Keratinocyte (primary cell): Measurements from ENCODE around the gene PIK3CA. TPM values are rescaled to one million over a fixed set of nuclear protein-coding genes. Genes with fewer than 3 reads are reported as not detected.
A peak's percentile ranks its signal among the peaks of the same experiment; 100 is the strongest.
"Not testable (repeated sequence)": the region's sequence is repeated elsewhere in the genome, so short reads cannot be mapped to it uniquely, and the experiment has no call there.

Experiments used
- DNase-seq: peaks from one replicate; pipeline ENCODE4 v3.0.0-alpha.2; 2011; ENCODE audit warnings: low read depth, missing footprints, low spot score
- FAIRE-seq: peaks from 2 replicates; lab custom pipeline; 2011; peaks lifted over from hg19 to GRCh38; lab: Jason Lieb, UNC
- H2AFZ ChIP-seq: 2 replicates; pipeline ENCODE4 v1.6.0; 2012; ENCODE audit warnings: low read length, control low read depth, inconsistent platforms; ENCODE audit not compliant: control insufficient read depth
- H3K27ac ChIP-seq: 2 replicates; pipeline ENCODE4 v1.5.1; 2011; ENCODE audit warnings: low read length; ENCODE audit not compliant: control insufficient read depth, insufficient read depth
- H3K27me3 ChIP-seq: 3 replicates; pipeline ENCODE4 v1.6.0; 2011; ENCODE audit warnings: low read length; ENCODE audit not compliant: control insufficient read depth, insufficient read depth; ENCODE audit errors: extremely low read depth
- H3K36me3 ChIP-seq, 2 experiments: 2 replicates in 1 of 2; 3 replicates in 1 of 2; pipeline ENCODE4 v1.5.1; 2011; ENCODE audit warnings: low read length in 2 of 2, mild to moderate bottlenecking in 1 of 2; ENCODE audit not compliant: control insufficient read depth in 2 of 2, insufficient read depth in 2 of 2; ENCODE audit errors: extremely low read depth in 1 of 2
- H3K4me1 ChIP-seq: 3 replicates; pipeline ENCODE4 v1.5.1; 2011; ENCODE audit warnings: low read length; ENCODE audit not compliant: control insufficient read depth, insufficient read depth; ENCODE audit errors: extremely low read depth
- H3K4me2 ChIP-seq: 3 replicates; pipeline ENCODE4 v1.6.0; 2011; ENCODE audit warnings: low read depth, low read length; ENCODE audit not compliant: control insufficient read depth, insufficient read depth; ENCODE audit errors: extremely low read depth
- H3K4me3 ChIP-seq, 3 experiments: fragments of 200-600 bp in 1 of 3; sonication (generic) in 1 of 3; 2 replicates in 2 of 3; 3 replicates in 1 of 3; pipeline ENCODE4 v1.5.1; 2011 to 2016; ENCODE audit warnings: low read length in 3 of 3, mild to moderate bottlenecking in 3 of 3, control low read depth in 2 of 3, inconsistent platforms in 1 of 3, low read depth in 1 of 3, mixed read lengths in 1 of 3, mixed run types in 1 of 3, moderate library complexity in 1 of 3; ENCODE audit not compliant: control insufficient read depth in 2 of 3, insufficient read depth in 2 of 3; ENCODE audit errors: extremely low read depth in 1 of 3
- H3K79me2 ChIP-seq: 2 replicates; pipeline ENCODE4 v1.6.0; 2012; ENCODE audit warnings: low read length; ENCODE audit not compliant: control insufficient read depth, insufficient read depth
- H3K9ac ChIP-seq: 3 replicates; pipeline ENCODE4 v1.6.0; 2011; ENCODE audit warnings: low read length; ENCODE audit not compliant: control insufficient read depth, insufficient read depth; ENCODE audit errors: extremely low read depth
- H3K9me1 ChIP-seq: 3 replicates; pipeline ENCODE4 v1.6.0; 2011; ENCODE audit warnings: low read length; ENCODE audit not compliant: control insufficient read depth, insufficient read depth; ENCODE audit errors: extremely low read depth
- H3K9me3 ChIP-seq: 2 replicates; pipeline ENCODE4 v1.5.1; 2012; ENCODE audit warnings: low read depth, low read length; ENCODE audit not compliant: control insufficient read depth
- H4K20me1 ChIP-seq: 3 replicates; pipeline ENCODE4 v1.6.0; 2011; ENCODE audit warnings: low read length; ENCODE audit not compliant: control insufficient read depth, insufficient read depth; ENCODE audit errors: extremely low read depth
- CTCF ChIP-seq, 3 experiments: IDR thresholded peaks in 1 of 3; conservative IDR thresholded peaks in 1 of 3; optimal IDR thresholded peaks in 1 of 3; 2 replicates in 2 of 3; 3 replicates in 1 of 3; pipeline versions ENCODE3 to v1.5.1; 2011; ENCODE audit warnings: low read length in 3 of 3, mild to moderate bottlenecking in 3 of 3, moderate library complexity in 2 of 3, control low read depth in 1 of 3, inconsistent platforms in 1 of 3; ENCODE audit not compliant: insufficient read depth in 2 of 3; ENCODE audit errors: extremely low read depth in 1 of 3
- EZH2 ChIP-seq: IDR thresholded peaks from one replicate; pipeline ENCODE4 v1.6.1; 2012; ENCODE audit warnings: inconsistent platforms, mild to moderate bottlenecking, low read length, moderate library complexity
- dilution Hi-C: fragments of 300-500 bp; cut with MboI; formaldehyde crosslinking; loops from one replicate; pipeline ENCODE4 v1.7.0; 2020; ENCODE audit warnings: low sequenced_read_pairs; ENCODE audit not compliant: extremely low pct_ligation_motif_present
- polyA plus RNA-seq, 5 experiments: library from polyadenylated mRNA; depleted of rRNA in 3 of 5; stranded (reverse) in 3 of 5; stranded (forward) in 1 of 5; unstranded in 1 of 5; fragments of >200 nt; gene quantifications; 1 replicate in 1 of 5; 2 replicates in 3 of 5; 3 replicates in 1 of 5; pipeline versions ENCODE4 v1.2.1 to v1.2.3, GENCODE V29; 2011 to 2012; ENCODE audit warnings: missing spikeins in 2 of 5, low read depth in 1 of 5, low replicate concordance in 1 of 5

PIK3CA gene
- polyA plus RNA-seq, 1 donor (not counting 4 experiments of a cell fraction or from before 2014, with no cell fraction given): 12.0 TPM

GRCh38 chr3:179272385-179272784, 124.2 kb downstream of the PIK3CA start:
- no peaks in the 10 kb centered on the region for H4K20me1 ChIP-seq
- no peak overlapping the region for H3K4me3 ChIP-seq
- no peaks in the 10 kb centered on the region for H3K36me3 ChIP-seq
- no peaks in the 10 kb centered on the region for H3K27me3 ChIP-seq
- H2AFZ ChIP-seq: no peak overlapping the region
- no peak overlapping the region for H3K27ac ChIP-seq
- no peak for FAIRE-seq
- TF ChIP-seq EZH2: no peak
- peak in 2 of 3 experiments; percentile 7 to 46 for TF ChIP-seq CTCF (optimal IDR thresholded peaks at IDR 0.05 in 1 of 3, IDR thresholded peaks at IDR 0.05 in 1 of 3, conservative IDR thresholded peaks at IDR 0.05 in 1 of 3; ENCODE audit: extremely low read depth in 1 of 3, insufficient read depth in 2 of 3, low read length in 3 of 3)
- H3K79me2 ChIP-seq: no peaks in the 10 kb centered on the region
- no peaks in the 10 kb centered on the region for H3K9me3 ChIP-seq
- dilution Hi-C loops: no loop called here
- DNase-seq: no peak
- H3K4me2 ChIP-seq: no peak overlapping the region
- H3K9ac ChIP-seq: no peak overlapping the region
- H3K9me1 ChIP-seq: no peaks in the 10 kb centered on the region
- H3K4me1 ChIP-seq: no peaks in the 10 kb centered on the region

- DNase-seq, H3K9ac ChIP-seq, H4K20me1 ChIP-seq, H3K9me3 ChIP-seq, H3K27ac ChIP-seq, H3K36me3 ChIP-seq, H3K4me3 ChIP-seq, dilution Hi-C loops, FAIRE-seq, H3K79me2 ChIP-seq, H3K4me2 ChIP-seq, H2AFZ ChIP-seq, H3K4me1 ChIP-seq, H3K9me1 ChIP-seq, H3K27me3 ChIP-seq: not testable (repeated sequence)
Measured at GRCh38 chr3:179274434-179274833, 126.3 kb downstream of the PIK3CA start.

GRCh38 chr3:179276001-179276400, 127.8 kb downstream of the PIK3CA start:
- Histone ChIP-seq H3K4me1 (no peaks in the 10 kb centered on the region), H4K20me1 (no peaks in the 10 kb centered on the region), H3K27me3 (no peaks in the 10 kb centered on the region), H3K27ac (no peak overlapping the region), H3K4me2 (no peak overlapping the region), H2AFZ (no peak overlapping the region), H3K79me2 (no peaks in the 10 kb centered on the region), H3K4me3 (no peak overlapping the region), H3K9me3 (no peaks in the 10 kb centered on the region), H3K9ac (no peak overlapping the region), H3K36me3 (no peaks in the 10 kb centered on the region), H3K9me1 (no peaks in the 10 kb centered on the region)
- DNase-seq (no peak), FAIRE-seq (no peak)
- dilution Hi-C loops: no loop called here
- no peak for TF ChIP-seq EZH2
- TF ChIP-seq CTCF (optimal IDR thresholded peaks at IDR 0.05 in 1 of 3, IDR thresholded peaks at IDR 0.05 in 1 of 3, conservative IDR thresholded peaks at IDR 0.05 in 1 of 3; ENCODE audit: extremely low read depth in 1 of 3, insufficient read depth in 2 of 3, low read length in 3 of 3): no peak
